GM12878 (cell line): ENCODE measurements around the gene CCDC141. TPM values are rescaled to one million over a fixed set of nuclear protein-coding genes. Genes with fewer than 3 reads are reported as not detected.

Experiments
- CBX3 ChIP-seq: fragments of 200-600 bp; sonication (generic); IDR thresholded peaks from 2 replicates; pipeline ENCODE4 v1.6.1; 2016; ENCODE audit warnings: low read depth, borderline replicate concordance
- CBX5 ChIP-seq: sonication (generic); IDR thresholded peaks from 2 replicates; pipeline ENCODE4 v1.6.1; 2016; ENCODE audit warnings: low read depth, moderate library complexity, mild to moderate bottlenecking, inconsistent platforms
- CREM ChIP-seq: IDR thresholded peaks from 2 replicates; pipeline ENCODE4 v1.6.1; 2014; ENCODE audit warnings: antibody characterized with exemption, low read depth
- ESRRA ChIP-seq: IDR thresholded peaks from 2 replicates; pipeline ENCODE4 v1.6.1; 2012; ENCODE audit warnings: mild to moderate bottlenecking, low read length, improper control_type of control experiment
- HDAC2 ChIP-seq: fragments of 200-600 bp; sonication (generic); IDR thresholded peaks from 2 replicates; pipeline ENCODE4 v1.6.1; 2017
- HSF1 ChIP-seq: fragments of 150-350 bp; IDR thresholded peaks from 2 replicates; pipeline ENCODE4 v1.6.1; 2014; ENCODE audit warnings: mild to moderate bottlenecking, low read depth, low read length
- IKZF1 ChIP-seq: fragments of 450-650 bp; conservative IDR thresholded peaks from 2 replicates; pipeline ENCODE4 v1.6.1; 2017; ENCODE audit warnings: antibody characterized with exemption, mild to moderate bottlenecking
- IKZF2 ChIP-seq, 2 experiments: fragments of 450-650 bp; IDR thresholded peaks; 2 replicates each; pipeline ENCODE4 v1.6.1; 2017; ENCODE audit warnings: mild to moderate bottlenecking in 2 of 2, moderate library complexity in 2 of 2
- KAT2A ChIP-seq: conservative IDR thresholded peaks from 2 replicates; pipeline ENCODE4 v1.6.1; 2011; ENCODE audit warnings: low read depth, low read length; ENCODE audit not compliant: control insufficient read depth
- MLLT1 ChIP-seq: fragments of 450-650 bp; IDR thresholded peaks from 2 replicates; pipeline ENCODE4 v1.6.1; 2016; ENCODE audit warnings: mild to moderate bottlenecking
- MYB ChIP-seq: fragments of 150-350 bp; IDR thresholded peaks from 2 replicates; pipeline ENCODE4 v1.6.1; 2014; ENCODE audit warnings: mild to moderate bottlenecking, low read depth, low read length, borderline replicate concordance
- NFIC ChIP-seq: IDR thresholded peaks from 2 replicates; pipeline ENCODE4 v1.6.1; 2012; ENCODE audit warnings: low read depth, mild to moderate bottlenecking, inconsistent platforms, low read length, moderate library complexity
- PAX8 ChIP-seq: fragments of 450-650 bp; IDR thresholded peaks from 2 replicates; pipeline ENCODE4 v1.6.1; 2017; ENCODE audit warnings: mild to moderate bottlenecking, moderate library complexity
- POLR2AphosphoS2 ChIP-seq: IDR thresholded peaks from 2 replicates; pipeline ENCODE4 v1.6.1; 2011; ENCODE audit warnings: low read depth, mild to moderate bottlenecking, low read length, improper control_type of control experiment, moderate library complexity
- RAD21 ChIP-seq: IDR thresholded peaks from 2 replicates; pipeline ENCODE4 v1.6.1; 2011; ENCODE audit warnings: mild to moderate bottlenecking, low read depth, low read length, moderate library complexity; ENCODE audit not compliant: insufficient read depth
- REST ChIP-seq: IDR thresholded peaks from 2 replicates; pipeline ENCODE4 v1.6.1; 2012; ENCODE audit warnings: mild to moderate bottlenecking, low read depth, low read length
- SP1 ChIP-seq: IDR thresholded peaks from one replicate; pipeline ENCODE4 v1.6.1; 2011; ENCODE audit warnings: low read depth, low read length
- ZBTB11 ChIP-seq: fragments of 450-650 bp; formaldehyde crosslinking; IDR thresholded peaks from 2 replicates; pipeline ENCODE4 v1.5.0; 2022; ENCODE audit warnings: mild to moderate bottlenecking, missing genetic modification characterization
- ZNF384 ChIP-seq: IDR thresholded peaks from 2 replicates; pipeline ENCODE4 v1.6.1; 2012; ENCODE audit warnings: low read depth, mild to moderate bottlenecking, low read length, improper control_type of control experiment, borderline replicate concordance
- ZNF622 ChIP-seq: fragments of 450-650 bp; IDR thresholded peaks from 2 replicates; pipeline ENCODE4 v1.6.1; 2017; ENCODE audit warnings: mild to moderate bottlenecking, inconsistent platforms
- polyA plus RNA-seq, 11 experiments: library from polyadenylated mRNA; depleted of rRNA in 4 of 11; unstranded in 6 of 11; stranded (reverse) in 5 of 11; fragments of >200 nt; fragmentation: Nextera tagmentation in 4 of 11; fragmentation: Illumina TruSeq in 1 of 11; extraction: Ambion mirVana in 4 of 11; extraction: Trizol in 1 of 11; gene quantifications; 1 replicate in 1 of 11; 2 replicates in 10 of 11; pipeline versions ENCODE4 v1.2.1 to v1.2.3, GENCODE V29; 2011 to 2016; ENCODE audit warnings: inconsistent platforms in 2 of 11, missing spikeins in 2 of 11, low read depth in 1 of 11
- total RNA-seq, 4 experiments: library from RNA; depleted of rRNA in 3 of 4; stranded (reverse); fragments of >200 nt in 3 of 4; fragmentation: Illumina TruSeq in 1 of 4; extraction: Trizol in 1 of 4; gene quantifications; 2 replicates each; pipeline versions ENCODE4 v1.2.1 to v1.2.3, GENCODE V29; 2013 to 2021

The CCDC141 gene
- total and polyA plus RNA-seq, 10 of the 15 experiments (the other 5 are each of a cell fraction or from before 2014, with no cell fraction given), result 0.84 to 12.5 (median 3.6) TPM

- TF ChIP-seq REST (no peak), KAT2A (no peak), ESRRA (no peak), CREM (no peak), HDAC2 (no peak), CBX3 (no peak), HSF1 (no peak), ZBTB11 (no peak), IKZF2 (IDR thresholded peaks at IDR 0.05) (peak; percentile 40 to 44; a peak in 2 of 4 replicates), CBX5 (0 out of 2 replicates have a peak, but pooled peaks have one; percentile 21), ZNF622 (no peak), PAX8 (no peak), MYB (no peak), SP1 (no peak), NFIC (0 out of 2 replicates have a peak, but pooled peaks have one; percentile 39), RAD21 (no peak), POLR2AphosphoS2 (no peak), ZNF384 (no peak), IKZF1 (peak; percentile 57), MLLT1 (no peak)
Observed at GRCh38 chr2:179044500-179044899, 5.4 kb downstream of the CCDC141 start (continued).
